Measurements from ENCODE around the gene SORCS2.
"Not testable (repeated sequence)": the region's sequence is repeated elsewhere in the genome, so short reads cannot be mapped to it uniquely, and the experiment has no call there.

The SORCS2 gene

DNA sequence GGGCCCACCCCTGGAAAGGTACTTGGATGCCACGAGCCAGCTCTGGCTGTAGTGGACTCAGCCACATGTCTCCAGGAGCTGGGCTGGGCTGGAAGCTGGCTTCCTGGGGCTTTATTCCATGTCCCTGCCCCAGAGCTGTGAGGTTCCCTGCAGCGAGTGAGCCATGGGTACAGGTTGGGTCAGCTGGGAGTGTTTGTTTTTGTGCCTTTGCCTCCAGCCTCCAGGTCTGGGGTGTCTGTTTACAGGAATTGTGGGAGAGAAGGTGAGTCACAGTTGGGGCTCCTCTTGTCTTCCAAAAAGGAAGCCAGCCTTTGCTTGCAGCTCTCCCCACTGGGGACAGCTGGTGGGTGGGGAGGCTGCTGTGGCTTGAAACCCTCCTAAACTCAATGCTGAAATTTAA lies 21.5 kb downstream of the SORCS2 start:
- H3K9me3 ChIP-seq (ENCODE audit: low read length) = no peaks in the 10 kb centered on the region
- H3K4me3 ChIP-seq (ENCODE audit: low read length) = no peak overlapping the region
- H3K4me1 ChIP-seq (ENCODE audit: insufficient read depth, low read length) = no peaks in the 10 kb centered on the region
- H3K27me3 ChIP-seq (ENCODE audit: insufficient read depth, low read length) = no peaks in the 10 kb centered on the region
- no peak overlapping the region for H2AFZ ChIP-seq (ENCODE audit: low read depth, low read length)
- no peaks in the 10 kb centered on the region for H3K36me3 ChIP-seq (ENCODE audit: insufficient read depth, low read length)

GRCh38 chr4:7214359-7214758 lies 22.0 kb downstream of the SORCS2 start:
- no peaks in the 10 kb centered on the region for H3K27me3 ChIP-seq (ENCODE audit: insufficient read depth, low read length)
- H3K36me3 ChIP-seq (ENCODE audit: insufficient read depth, low read length) = no peaks in the 10 kb centered on the region
- H3K4me1 ChIP-seq (ENCODE audit: insufficient read depth, low read length) = no peaks in the 10 kb centered on the region
- no peaks in the 10 kb centered on the region for H3K9me3 ChIP-seq (ENCODE audit: low read length)
- no peak overlapping the region for H2AFZ ChIP-seq (ENCODE audit: low read depth, low read length)
- no peak overlapping the region for H3K4me3 ChIP-seq (ENCODE audit: low read length)

DNA sequence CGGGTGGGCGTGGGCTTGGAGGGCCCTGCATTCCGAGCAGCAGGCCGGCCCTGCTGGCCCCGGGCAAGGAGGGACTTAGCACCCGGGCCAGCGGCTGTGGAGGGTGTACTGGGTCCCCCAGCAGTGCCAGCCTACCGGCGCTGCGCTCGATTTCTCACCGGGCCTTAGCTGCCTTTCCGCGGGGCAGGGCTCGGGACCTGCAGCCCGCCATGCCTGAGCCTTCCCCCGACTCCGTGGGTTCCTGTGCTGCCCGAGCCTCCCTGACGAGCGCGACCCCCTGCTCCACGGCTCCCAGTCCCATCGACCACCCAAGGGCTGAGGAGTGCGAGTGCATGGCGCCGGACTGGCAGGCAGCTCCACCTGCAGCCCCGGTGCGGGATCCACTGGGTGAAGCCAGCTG lies 22.8 kb downstream of the SORCS2 start:
- H3K9me3 ChIP-seq (ENCODE audit: low read length); H3K4me1 ChIP-seq (ENCODE audit: insufficient read depth, low read length); H3K4me3 ChIP-seq (ENCODE audit: low read length); H2AFZ ChIP-seq (ENCODE audit: low read depth, low read length); H3K36me3 ChIP-seq (ENCODE audit: insufficient read depth, low read length); H3K27me3 ChIP-seq (ENCODE audit: insufficient read depth, low read length): not testable (repeated sequence)

- Histone ChIP-seq H3K4me3 (ENCODE audit: low read length) (no peak overlapping the region), H2AFZ (ENCODE audit: low read depth, low read length) (no peak overlapping the region), H3K4me1 (ENCODE audit: insufficient read depth, low read length) (no peaks in the 10 kb centered on the region), H3K9me3 (ENCODE audit: low read length) (no peaks in the 10 kb centered on the region), H3K36me3 (ENCODE audit: insufficient read depth, low read length) (no peaks in the 10 kb centered on the region), H3K27me3 (ENCODE audit: insufficient read depth, low read length) (no peaks in the 10 kb centered on the region)
Measured at GRCh38 chr4:7217039-7217438, 24.7 kb downstream of the SORCS2 start.

GRCh38 chr4:7217474-7218321 lies 25.4 kb downstream of the SORCS2 start:
- Histone ChIP-seq H3K36me3 (ENCODE audit: insufficient read depth, low read length) (no peaks in the 10 kb centered on the region), H3K4me3 (ENCODE audit: low read length) (no peak overlapping the region), H2AFZ (ENCODE audit: low read depth, low read length) (no peak overlapping the region), H3K4me1 (ENCODE audit: insufficient read depth, low read length) (no peaks in the 10 kb centered on the region), H3K27me3 (ENCODE audit: insufficient read depth, low read length) (no peaks in the 10 kb centered on the region), H3K9me3 (ENCODE audit: low read length) (no peaks in the 10 kb centered on the region)

GRCh38 chr4:7218686-7219085 lies 26.3 kb downstream of the SORCS2 start:
- H3K36me3 ChIP-seq (ENCODE audit: insufficient read depth, low read length) = no peaks in the 10 kb centered on the region
- H3K4me1 ChIP-seq (ENCODE audit: insufficient read depth, low read length) = no peaks in the 10 kb centered on the region
- H3K27me3 ChIP-seq (ENCODE audit: insufficient read depth, low read length) = no peaks in the 10 kb centered on the region
- no peaks in the 10 kb centered on the region for H3K9me3 ChIP-seq (ENCODE audit: low read length)
- H2AFZ ChIP-seq (ENCODE audit: low read depth, low read length) = no peak overlapping the region
- no peak overlapping the region for H3K4me3 ChIP-seq (ENCODE audit: low read length)

GRCh38 chr4:7222521-7222920 lies 30.2 kb downstream of the SORCS2 start:
- Histone ChIP-seq H3K36me3 (ENCODE audit: insufficient read depth, low read length) (no peaks in the 10 kb centered on the region), H3K4me3 (ENCODE audit: low read length) (no peak overlapping the region), H2AFZ (ENCODE audit: low read depth, low read length) (no peak overlapping the region), H3K27me3 (ENCODE audit: insufficient read depth, low read length) (no peaks in the 10 kb centered on the region), H3K9me3 (ENCODE audit: low read length) (no peaks in the 10 kb centered on the region), H3K4me1 (ENCODE audit: insufficient read depth, low read length) (no peaks in the 10 kb centered on the region)

DNA sequence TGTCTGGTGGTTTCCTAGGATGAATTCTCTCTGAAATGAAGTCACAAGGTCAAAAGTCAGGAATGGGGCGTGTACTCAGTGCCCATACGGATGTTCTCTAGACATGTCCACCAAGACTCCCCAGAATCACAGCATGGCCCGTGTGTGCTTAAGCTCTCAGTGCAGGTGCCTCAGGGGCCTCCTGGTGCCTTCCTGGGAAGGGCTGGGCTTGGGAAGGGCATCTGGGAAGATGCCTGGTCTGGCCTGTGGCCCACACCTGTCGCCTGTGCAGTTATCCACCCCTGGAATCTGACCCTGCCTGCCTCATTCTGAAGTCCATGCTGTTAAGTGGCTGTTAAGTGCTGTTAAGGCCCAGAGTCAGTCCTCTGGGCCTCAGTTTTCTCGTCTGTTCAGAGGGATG lies 31.2 kb downstream of the SORCS2 start:
- no peak overlapping the region for H3K4me3 ChIP-seq (ENCODE audit: low read length)
- H3K36me3 ChIP-seq (ENCODE audit: insufficient read depth, low read length) = no peaks in the 10 kb centered on the region
- H3K27me3 ChIP-seq (ENCODE audit: insufficient read depth, low read length) = no peaks in the 10 kb centered on the region
- H3K9me3 ChIP-seq (ENCODE audit: low read length) = no peaks in the 10 kb centered on the region
- no peaks in the 10 kb centered on the region for H3K4me1 ChIP-seq (ENCODE audit: insufficient read depth, low read length)
- no peak overlapping the region for H2AFZ ChIP-seq (ENCODE audit: low read depth, low read length)

DNA sequence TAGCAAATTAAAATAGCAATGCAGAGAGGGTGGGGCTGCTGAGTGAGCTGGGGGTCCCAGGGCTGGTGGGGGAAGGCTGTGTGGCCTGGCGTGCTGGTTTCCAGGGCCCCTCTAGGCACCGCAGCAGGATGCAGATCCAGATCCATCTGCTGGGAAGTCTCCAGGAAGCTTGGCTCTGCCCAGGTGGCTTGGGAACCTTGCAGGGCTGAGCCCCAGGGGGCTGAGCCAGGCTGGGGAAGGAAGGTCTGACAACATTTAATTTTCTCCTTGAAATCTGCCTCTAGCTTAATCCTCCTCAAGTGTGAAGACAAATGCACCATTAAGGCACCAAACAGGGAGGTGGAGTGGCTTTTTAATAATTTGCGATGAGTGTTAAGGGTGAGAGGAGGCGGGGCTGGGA lies 31.7 kb downstream of the SORCS2 start:
- H3K9me3 ChIP-seq (ENCODE audit: low read length) = no peaks in the 10 kb centered on the region
- no peaks in the 10 kb centered on the region for H3K4me1 ChIP-seq (ENCODE audit: insufficient read depth, low read length)
- H3K36me3 ChIP-seq (ENCODE audit: insufficient read depth, low read length) = no peaks in the 10 kb centered on the region
- no peak overlapping the region for H2AFZ ChIP-seq (ENCODE audit: low read depth, low read length)
- no peak overlapping the region for H3K4me3 ChIP-seq (ENCODE audit: low read length)
- no peaks in the 10 kb centered on the region for H3K27me3 ChIP-seq (ENCODE audit: insufficient read depth, low read length)

DNA sequence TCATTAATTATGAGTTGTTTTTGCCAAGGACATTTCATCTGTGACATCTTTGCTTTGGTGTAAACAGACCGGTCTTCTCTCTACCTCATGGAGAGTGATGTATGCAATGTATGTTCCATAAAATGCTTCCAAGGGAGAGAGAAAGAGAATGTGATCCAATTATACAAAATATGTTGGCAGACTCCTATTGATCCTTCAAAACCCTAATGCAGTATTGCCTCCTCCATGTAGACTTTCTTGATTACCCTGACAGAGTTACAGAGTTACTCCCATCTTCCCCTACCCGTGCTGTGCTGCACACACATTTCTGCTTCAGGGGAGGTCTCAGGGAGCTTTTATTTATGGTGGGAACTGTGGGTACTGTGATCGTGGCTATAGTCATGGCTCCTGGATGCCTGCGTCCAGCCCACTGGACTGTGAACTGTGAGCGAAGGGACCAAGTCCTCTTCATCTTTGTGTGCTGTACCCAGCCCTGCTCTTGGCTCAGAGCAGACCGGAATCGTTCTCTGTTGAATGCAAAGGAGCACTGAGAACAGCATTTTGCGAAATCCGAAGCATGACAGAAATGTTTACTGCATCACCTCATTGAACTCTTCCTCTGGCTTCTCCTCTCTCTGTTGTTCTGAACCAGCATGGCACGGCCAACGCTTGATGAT lies 32.7 kb downstream of the SORCS2 start:
- no peak overlapping the region for H3K4me3 ChIP-seq (ENCODE audit: low read length)
- H3K27me3 ChIP-seq (ENCODE audit: insufficient read depth, low read length) = no peaks in the 10 kb centered on the region
- no peaks in the 10 kb centered on the region for H3K9me3 ChIP-seq (ENCODE audit: low read length)
- no peaks in the 10 kb centered on the region for H3K4me1 ChIP-seq (ENCODE audit: insufficient read depth, low read length)
- H3K36me3 ChIP-seq (ENCODE audit: insufficient read depth, low read length) = no peaks in the 10 kb centered on the region
- H2AFZ ChIP-seq (ENCODE audit: low read depth, low read length) = no peak overlapping the region

- H3K4me3 ChIP-seq (ENCODE audit: low read length) = no peak overlapping the region
- no peaks in the 10 kb centered on the region for H3K9me3 ChIP-seq (ENCODE audit: low read length)
- H3K4me1 ChIP-seq (ENCODE audit: insufficient read depth, low read length) = no peaks in the 10 kb centered on the region
- no peaks in the 10 kb centered on the region for H3K27me3 ChIP-seq (ENCODE audit: insufficient read depth, low read length)
- H2AFZ ChIP-seq (ENCODE audit: low read depth, low read length) = no peak overlapping the region
- no peaks in the 10 kb centered on the region for H3K36me3 ChIP-seq (ENCODE audit: insufficient read depth, low read length)
Measured at GRCh38 chr4:7226439-7226838, 34.1 kb downstream of the SORCS2 start.

- Histone ChIP-seq H3K4me3 (ENCODE audit: low read length) (no peak overlapping the region), H3K9me3 (ENCODE audit: low read length) (no peaks in the 10 kb centered on the region), H3K27me3 (ENCODE audit: insufficient read depth, low read length) (no peaks in the 10 kb centered on the region), H2AFZ (ENCODE audit: low read depth, low read length) (no peak overlapping the region), H3K4me1 (ENCODE audit: insufficient read depth, low read length) (no peaks in the 10 kb centered on the region), H3K36me3 (ENCODE audit: insufficient read depth, low read length) (no peaks in the 10 kb centered on the region)
Measured at GRCh38 chr4:7227008-7227407, 34.7 kb downstream of the SORCS2 start.

DNA sequence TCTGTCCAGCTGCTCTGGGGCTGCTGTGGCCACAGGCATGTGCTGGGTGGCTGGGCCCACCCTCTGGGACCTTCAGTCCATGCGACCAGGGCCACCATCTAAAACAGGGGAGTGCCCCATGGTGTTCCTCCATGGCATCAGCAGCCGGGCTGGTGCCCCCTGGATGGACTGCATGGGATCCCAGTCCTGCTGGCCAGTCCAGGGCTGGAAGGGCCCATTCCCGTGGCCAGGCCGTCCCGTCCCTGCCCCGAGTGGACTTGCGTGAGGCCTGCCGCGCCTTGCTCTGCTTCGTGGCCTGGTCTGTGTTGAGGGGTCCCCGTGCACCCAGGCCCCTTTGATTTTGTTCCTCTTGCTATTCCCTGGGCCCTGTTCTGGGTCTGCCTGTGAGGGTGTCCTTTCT lies 36.4 kb downstream of the SORCS2 start:
- Histone ChIP-seq H3K9me3 (ENCODE audit: low read length) (no peaks in the 10 kb centered on the region), H3K36me3 (ENCODE audit: insufficient read depth, low read length) (no peaks in the 10 kb centered on the region), H3K4me1 (ENCODE audit: insufficient read depth, low read length) (no peaks in the 10 kb centered on the region), H3K4me3 (ENCODE audit: low read length) (no peak overlapping the region), H3K27me3 (ENCODE audit: insufficient read depth, low read length) (no peaks in the 10 kb centered on the region), H2AFZ (ENCODE audit: low read depth, low read length) (no peak overlapping the region)
